Ishikawa (cell line): ENCODE data around the gene BPIFA3.

Source experiments
- CEBPB ChIP-seq: IDR thresholded peaks from 2 replicates; pipeline ENCODE4 v1.6.1; 2012
- EGR1 ChIP-seq: IDR thresholded peaks from 2 replicates; pipeline ENCODE4 v1.6.1; 2012
- EP300 ChIP-seq: IDR thresholded peaks from 2 replicates; pipeline ENCODE4 v1.6.1; 2012; ENCODE audit warnings: borderline replicate concordance
- FOXM1 ChIP-seq: IDR thresholded peaks from 2 replicates; pipeline ENCODE4 v1.6.1; 2012; ENCODE audit warnings: low read depth, borderline replicate concordance
- RAD21 ChIP-seq: IDR thresholded peaks from 2 replicates; pipeline ENCODE4 v1.6.1; 2012; ENCODE audit warnings: low read depth
- TAF1 ChIP-seq: IDR thresholded peaks from 2 replicates; pipeline ENCODE4 v1.6.1; 2012; ENCODE audit warnings: low read depth, mild to moderate bottlenecking
- TCF12 ChIP-seq: IDR thresholded peaks from 2 replicates; pipeline ENCODE4 v1.6.1; 2012; ENCODE audit warnings: low read depth
- YY1 ChIP-seq: IDR thresholded peaks from 2 replicates; pipeline ENCODE4 v1.6.1; 2012; ENCODE audit warnings: low read depth
- ZBTB7A ChIP-seq: IDR thresholded peaks from 2 replicates; pipeline ENCODE4 v1.6.1; 2012; ENCODE audit warnings: low read depth
- TF ChIP-seq, protein P1 (sequence below): IDR thresholded peaks from 2 replicates; pipeline ENCODE4 v1.6.1; 2012; ENCODE audit warnings: low read depth, mild to moderate bottlenecking
- TF ChIP-seq, protein P2 (sequence below): IDR thresholded peaks from 2 replicates; pipeline ENCODE4 v1.6.1; 2012

DNA sequence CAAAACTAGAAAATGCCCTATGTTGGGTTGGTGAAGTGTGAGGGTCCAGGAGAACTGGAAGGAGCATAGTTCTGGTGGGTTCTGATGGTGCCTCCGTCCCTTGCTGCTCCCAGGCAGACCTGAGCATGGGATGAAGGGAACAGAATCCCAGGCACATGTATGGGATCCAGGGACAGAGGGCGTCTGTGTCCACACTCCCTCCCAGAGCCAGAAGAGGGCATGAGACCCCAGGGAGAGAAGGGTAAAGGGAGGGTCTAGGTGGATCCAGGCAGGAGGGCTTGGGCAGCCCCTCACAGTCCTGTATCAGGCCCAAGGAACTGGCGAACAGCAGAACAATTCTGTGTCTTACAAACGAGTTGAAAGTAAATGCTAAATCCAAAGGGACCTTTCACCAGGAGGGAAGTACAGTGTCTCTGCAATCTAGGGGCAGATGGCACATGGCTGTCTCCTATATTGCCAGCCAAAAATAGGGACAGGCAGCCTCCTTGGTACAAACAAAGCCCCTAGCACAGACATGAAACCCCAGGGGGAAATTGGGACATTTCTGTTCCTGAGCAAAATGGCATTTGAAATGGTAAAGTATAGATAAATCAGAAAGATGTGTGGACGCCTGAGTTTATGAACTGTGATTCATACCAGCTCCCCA lies 16.1 kb downstream of the BPIFA3 start:
- TF ChIP-seq RAD21: no peak
- no peak for TF ChIP-seq TAF1
- TF ChIP-seq, protein P1, sequence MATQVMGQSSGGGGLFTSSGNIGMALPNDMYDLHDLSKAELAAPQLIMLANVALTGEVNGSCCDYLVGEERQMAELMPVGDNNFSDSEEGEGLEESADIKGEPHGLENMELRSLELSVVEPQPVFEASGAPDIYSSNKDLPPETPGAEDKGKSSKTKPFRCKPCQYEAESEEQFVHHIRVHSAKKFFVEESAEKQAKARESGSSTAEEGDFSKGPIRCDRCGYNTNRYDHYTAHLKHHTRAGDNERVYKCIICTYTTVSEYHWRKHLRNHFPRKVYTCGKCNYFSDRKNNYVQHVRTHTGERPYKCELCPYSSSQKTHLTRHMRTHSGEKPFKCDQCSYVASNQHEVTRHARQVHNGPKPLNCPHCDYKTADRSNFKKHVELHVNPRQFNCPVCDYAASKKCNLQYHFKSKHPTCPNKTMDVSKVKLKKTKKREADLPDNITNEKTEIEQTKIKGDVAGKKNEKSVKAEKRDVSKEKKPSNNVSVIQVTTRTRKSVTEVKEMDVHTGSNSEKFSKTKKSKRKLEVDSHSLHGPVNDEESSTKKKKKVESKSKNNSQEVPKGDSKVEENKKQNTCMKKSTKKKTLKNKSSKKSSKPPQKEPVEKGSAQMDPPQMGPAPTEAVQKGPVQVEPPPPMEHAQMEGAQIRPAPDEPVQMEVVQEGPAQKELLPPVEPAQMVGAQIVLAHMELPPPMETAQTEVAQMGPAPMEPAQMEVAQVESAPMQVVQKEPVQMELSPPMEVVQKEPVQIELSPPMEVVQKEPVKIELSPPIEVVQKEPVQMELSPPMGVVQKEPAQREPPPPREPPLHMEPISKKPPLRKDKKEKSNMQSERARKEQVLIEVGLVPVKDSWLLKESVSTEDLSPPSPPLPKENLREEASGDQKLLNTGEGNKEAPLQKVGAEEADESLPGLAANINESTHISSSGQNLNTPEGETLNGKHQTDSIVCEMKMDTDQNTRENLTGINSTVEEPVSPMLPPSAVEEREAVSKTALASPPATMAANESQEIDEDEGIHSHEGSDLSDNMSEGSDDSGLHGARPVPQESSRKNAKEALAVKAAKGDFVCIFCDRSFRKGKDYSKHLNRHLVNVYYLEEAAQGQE: no peak
- TF ChIP-seq, protein P2, sequence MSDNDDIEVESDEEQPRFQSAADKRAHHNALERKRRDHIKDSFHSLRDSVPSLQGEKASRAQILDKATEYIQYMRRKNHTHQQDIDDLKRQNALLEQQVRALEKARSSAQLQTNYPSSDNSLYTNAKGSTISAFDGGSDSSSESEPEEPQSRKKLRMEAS: no peak
- no peak for TF ChIP-seq FOXM1
- no peak for TF ChIP-seq CEBPB
- TF ChIP-seq EP300: no peak
- no peak for TF ChIP-seq ZBTB7A
- no peak for TF ChIP-seq YY1
- no peak for TF ChIP-seq TCF12
- TF ChIP-seq EGR1: no peak
